H4 (cell line): ENCODE measurements around the gene WDR46. TPM values are rescaled to one million over a fixed set of nuclear protein-coding genes. Genes with fewer than 3 reads are reported as not detected.
A peak's percentile ranks its signal among the peaks of the same experiment; 100 is the strongest.

Experiments used
- DNase-seq: peaks from one replicate; pipeline ENCODE4 v3.0.0-alpha.2; 2015; ENCODE audit warnings: low spot score
- total RNA-seq: library from RNA; depleted of rRNA; stranded (reverse); fragments of >200 nt; shearing (Covaris generic); gene quantifications from 2 replicates; pipeline ENCODE4 v1.2.3, GENCODE V29; 2014

Gene WDR46
- total RNA-seq, 1 experiment from 2014 or later = 99.5 TPM

DNA sequence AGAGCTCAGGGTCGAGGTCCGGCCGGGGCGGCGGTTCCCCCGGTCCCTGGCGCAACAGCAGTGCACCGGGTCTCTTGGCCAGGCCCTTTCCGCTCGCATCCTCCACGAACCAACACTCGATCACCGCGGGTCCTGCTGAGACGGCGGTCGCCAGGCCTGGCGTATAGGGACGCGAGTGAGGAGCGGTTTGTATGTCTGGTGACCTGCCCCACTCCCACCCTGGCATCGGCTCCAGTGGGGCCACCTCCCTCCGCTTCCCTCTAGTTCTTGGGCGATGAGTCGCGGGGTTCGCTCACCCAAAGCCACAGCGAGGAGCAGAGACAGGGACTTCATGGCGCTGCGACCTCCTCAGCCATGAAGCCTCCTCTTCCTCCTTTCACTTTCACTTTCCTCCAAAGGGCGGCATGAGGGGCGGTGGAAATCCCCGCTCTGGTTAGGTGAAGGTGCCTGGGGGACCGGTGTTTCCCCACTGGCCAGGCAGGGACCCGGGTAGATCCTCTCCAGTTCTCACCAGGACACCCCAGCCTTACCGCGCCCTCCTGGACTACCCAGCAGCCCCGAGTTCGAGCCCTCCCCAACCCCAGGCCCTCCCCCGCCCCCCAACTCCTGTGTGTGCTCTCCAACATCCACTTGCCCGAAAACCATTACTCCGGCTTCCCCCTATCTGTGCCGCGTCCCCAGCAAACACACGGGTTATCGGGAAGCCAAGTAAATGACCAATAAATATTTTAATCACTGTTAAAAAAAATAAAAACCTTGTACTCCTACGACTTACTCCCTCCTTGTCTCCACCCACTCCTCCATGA is 24.9 kb upstream of the WDR46 start, which contains the start of gene TAPBP:
Gene TAPBP, minus strand, starts transcription at position 370 of the 806 bp plus-strand sequence. Its CDS starts 37 bp downstream, at position 333.
- peak; percentile 59 for DNase-seq

DNA sequence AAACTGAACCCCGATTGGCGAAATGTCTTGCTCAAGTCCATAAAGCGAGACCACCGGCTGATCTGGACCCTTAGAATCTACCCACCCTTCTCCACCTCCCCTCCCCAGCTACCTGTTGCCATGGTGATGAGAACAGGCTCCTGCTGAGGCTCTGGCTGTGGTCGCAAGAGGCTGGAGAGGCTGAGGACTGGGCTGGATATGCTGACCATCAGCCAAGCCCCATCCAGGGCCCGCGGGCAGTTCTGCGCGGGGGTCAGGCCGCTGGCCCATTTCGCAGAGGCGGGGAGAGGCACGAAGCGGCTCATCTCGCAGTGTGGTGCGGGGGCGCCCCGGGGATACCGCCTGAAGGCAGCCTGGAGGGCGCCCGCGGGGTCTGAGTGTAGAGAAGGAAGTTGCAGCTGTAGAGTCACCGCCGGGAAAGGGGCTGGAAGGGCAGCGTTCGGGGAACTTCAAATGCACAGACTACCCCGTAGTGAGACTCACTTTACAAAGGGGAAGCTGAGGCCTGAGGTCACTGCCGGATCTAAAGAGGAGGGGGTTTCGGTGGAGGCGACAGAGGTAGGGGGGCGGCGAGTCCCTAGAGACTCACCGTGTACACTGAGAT is 24.2 kb upstream of the WDR46 start:
- peak; percentile 14 for DNase-seq

DNA sequence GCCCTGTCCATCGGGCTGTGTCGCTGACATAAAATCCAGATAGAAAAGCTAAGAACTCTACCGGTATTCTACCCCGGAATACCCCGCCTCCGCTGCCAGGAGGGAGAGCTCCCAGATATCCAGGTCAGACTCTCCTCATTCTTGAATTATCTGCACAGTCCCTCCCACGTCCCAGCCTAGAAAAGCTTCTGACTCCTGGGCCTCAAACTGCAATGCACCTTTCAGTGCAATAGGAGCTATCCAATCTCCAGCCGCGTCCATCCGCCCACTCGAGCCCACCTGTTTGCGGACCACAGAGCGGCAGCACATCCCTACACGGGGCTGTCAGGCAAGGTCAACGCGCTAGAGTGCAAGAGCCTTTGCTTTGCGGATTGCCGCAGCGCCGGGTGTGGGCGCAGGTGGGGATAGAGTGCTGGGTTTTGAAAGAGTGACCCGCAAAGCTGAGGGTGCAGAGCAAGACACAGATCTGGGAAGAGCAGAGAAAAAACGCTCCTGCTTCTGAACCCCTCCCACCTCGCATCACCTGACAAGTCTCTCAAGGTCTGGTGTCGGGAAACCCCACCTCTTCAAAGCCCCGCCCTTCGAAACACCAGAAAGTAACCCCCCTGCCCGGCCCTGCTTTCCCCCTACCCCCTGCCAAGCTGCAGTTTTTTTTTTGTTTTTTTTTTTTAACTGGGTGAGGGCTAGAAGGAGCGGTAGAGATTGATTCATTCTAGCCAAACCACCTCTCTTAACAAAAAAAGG is 23.5 kb upstream of the WDR46 start:
- peak; percentile 83 for DNase-seq

DNA sequence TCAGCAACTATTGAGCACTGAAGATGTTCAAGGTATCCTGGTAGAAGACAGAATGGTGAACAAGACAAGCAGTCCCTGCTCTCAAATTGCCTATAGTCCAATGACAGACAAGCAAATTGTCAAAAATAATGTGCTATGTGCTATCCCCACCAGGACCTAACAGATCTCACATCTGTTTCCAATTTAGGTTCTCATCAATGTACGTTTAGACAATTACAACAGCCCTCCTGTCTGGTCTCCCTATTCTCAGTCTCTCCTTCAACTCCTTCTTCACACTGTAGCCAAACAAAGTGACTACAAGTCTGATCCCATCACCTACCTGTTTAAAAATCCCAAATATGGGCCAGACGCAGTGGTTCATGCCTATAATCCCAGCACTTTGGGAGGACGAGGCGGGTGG is 17.3 kb upstream of the WDR46 start:
- no peak for DNase-seq

DNA sequence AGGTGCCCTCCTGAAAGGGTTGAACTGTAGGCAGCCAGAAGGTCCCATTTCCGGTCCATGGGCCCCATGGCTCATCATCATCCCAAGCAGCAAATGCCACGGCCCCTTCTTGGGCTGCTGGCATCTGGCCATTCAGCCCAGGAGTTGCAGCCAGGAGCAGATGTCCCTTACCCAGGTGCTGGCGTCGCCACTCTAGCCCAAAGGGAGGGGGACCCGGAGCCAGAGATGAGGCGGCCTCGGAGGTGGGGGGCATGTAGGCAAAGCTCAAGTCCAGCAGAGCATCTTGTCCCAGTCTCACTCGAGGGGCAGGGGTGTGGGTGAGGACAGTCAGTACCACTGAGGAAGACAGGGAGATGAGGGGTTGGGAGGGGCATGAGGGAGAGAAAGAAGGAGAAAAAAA is 16.0 kb upstream of the WDR46 start:
- DNase-seq = no peak

DNA sequence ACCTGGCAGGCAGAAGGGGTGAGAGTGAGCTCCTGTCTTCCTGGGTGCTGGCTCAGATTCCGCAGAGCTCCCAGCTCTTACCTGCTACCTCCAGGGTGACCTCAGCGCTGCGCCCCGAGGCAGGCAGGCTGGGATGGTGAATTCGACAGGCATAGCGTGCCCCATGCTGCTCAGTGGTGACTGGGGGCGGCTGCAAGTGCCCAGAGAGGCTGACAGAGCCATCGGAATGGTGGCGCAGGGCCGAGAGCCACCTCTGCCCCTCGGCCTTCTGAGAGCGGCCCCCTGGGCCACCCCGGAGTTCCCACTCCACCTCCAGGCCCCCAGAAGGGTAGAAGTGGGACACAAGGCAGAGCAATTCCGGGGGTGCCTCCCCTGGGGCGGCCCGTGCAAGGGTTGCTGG is 15.2 kb upstream of the WDR46 start:
- no peak for DNase-seq

DNA sequence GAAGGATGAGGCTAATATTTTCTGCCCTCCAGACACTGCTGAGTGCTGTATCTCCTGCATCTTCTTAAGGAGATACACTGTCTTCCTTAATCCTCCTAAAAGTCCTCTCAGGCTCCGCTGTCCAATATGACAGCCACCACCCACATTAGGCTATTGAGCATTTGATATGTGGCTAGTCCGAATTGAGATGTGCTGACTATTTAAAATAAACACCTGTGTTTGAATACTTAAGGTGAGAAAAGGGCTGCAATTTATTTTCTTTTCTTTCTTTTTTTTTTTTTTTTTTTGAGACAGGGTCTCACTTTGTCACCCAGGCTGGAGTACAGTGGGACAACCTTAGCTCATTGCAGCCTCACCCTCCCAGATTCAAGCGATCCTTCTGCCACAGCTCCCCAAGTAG is 12.8 kb upstream of the WDR46 start:
- no peak for DNase-seq

DNA sequence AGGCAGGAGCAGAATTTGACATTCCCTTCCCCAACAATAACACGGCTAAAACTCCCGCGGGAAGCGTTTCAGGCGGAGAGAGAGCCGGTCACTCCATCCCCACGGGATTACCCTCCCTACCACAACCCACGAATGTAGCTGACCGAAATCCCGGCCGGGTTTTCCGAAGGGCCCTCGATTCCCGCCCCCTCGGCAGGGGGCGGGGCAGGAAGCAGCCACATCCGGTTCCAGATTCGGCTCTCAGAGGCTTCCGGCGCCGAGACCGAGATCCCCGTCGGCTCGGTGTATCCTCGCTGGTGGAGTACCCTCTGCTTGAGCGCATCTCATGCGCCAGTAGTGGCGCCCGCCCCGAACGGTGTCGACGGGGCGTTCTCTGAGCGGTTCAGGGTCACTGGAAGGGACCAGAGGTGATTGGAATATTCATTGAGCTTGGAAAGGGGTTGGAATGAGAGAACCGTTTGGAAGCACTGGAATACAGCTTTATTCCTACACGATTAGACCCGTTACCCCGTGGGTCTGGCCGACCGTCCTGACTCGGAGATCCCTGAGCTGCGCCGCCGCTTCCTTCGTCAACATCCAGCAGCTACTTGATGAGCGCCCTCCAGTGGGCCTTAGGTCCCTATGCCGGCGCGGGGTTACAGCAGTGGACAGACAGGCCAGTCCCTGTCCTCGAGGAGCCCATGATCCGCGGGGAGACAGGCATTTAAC is 10.4 kb upstream of the WDR46 start:
- peak; percentile 80 for DNase-seq

DNA sequence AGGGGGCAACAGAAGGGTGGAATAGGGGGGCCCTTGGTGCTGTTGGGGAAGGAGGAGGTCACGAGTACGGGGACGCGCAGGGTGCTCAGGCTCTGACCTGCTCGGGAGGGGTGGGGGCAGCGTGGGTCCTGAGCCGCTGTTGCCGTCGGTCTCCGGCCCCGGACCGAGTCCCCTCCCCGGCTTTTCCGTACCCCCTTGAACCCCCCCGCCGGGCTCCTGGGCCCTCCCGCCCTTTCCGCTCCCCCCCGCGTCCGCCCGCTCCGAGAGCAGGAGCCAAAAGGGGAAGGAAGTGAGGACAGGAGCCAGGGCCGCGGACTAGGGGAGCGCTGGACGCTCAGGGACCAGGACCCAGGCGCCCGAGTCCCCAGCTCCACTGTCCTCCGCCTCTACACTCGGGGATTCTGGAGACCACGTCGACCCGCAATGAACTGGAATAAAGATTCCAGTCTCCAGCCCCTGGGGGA is 9.8 kb upstream of the WDR46 start, which contains the start of gene RGL2:
Gene RGL2, minus strand, starts transcription at position 170 of the 464 bp plus-strand sequence. CDS start 332 bp downstream, outside the sequence.
- peak; percentile 37 for DNase-seq

DNA sequence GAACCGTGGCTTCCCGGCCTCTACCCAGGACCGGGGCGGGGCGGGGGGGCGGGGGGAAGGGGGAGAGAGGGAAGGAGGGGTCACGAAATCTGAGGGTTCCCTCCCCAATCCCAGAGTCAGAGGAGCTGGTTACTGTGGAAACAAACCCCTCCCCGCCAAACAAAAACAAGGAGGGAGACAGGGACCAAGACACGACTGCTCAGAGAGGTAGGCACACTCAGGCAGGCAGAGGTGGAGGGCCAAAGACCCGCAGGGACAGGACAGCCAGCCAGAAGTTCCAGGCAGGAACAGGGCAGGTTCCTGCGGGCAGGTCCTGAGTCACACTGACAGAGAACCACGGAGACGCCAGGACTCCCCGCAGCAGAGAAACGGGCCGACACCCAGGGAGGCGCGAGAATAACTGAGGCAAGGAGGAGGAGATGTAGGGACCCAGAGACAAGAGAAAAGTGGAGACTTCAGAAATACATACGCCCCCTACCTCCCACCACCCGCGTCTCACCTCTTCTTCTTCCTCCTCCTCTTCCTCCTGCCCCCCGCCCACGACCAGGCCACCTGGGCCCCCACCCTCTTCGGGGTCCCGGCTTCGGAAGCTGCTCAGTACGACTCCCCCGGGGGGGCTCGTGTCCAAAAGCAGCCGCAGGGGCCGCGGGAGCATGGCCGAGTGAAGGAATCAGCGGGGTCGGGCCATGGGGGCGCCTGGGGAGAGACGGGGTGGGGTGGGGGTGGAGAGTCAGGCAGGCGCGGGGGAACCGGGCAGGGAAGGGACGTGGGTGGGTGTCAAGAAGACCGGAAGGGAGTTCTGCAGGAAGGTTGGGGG is 9.1 kb upstream of the WDR46 start:
- peak; percentile 63 for DNase-seq

DNA sequence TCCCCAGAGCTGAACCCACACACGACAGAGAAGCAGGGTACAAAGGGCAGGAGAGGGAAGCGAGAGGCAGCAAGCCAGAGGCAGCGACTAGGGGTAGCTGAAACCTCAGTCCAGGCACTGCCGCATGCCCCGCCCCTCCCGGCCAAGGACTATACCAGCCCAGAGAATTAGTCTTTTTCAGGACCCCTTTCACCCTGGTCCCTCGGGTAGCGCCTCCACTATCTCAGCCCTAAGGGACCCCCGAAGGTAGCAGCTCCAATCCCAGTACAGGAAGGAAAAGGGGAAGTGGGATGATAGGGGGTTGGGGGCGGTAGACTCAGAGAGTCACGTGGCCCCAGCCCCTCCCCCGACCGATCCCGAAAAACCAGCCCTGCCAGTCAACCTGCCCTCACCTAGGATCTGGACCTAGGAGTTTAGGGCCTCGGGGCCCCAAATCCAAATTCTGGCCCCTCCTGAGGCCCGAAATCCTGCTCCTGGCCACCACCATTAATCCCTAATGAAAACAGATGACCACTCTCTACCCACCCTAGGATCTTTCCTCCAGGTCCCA is 8.4 kb upstream of the WDR46 start:
- no peak for DNase-seq

DNA sequence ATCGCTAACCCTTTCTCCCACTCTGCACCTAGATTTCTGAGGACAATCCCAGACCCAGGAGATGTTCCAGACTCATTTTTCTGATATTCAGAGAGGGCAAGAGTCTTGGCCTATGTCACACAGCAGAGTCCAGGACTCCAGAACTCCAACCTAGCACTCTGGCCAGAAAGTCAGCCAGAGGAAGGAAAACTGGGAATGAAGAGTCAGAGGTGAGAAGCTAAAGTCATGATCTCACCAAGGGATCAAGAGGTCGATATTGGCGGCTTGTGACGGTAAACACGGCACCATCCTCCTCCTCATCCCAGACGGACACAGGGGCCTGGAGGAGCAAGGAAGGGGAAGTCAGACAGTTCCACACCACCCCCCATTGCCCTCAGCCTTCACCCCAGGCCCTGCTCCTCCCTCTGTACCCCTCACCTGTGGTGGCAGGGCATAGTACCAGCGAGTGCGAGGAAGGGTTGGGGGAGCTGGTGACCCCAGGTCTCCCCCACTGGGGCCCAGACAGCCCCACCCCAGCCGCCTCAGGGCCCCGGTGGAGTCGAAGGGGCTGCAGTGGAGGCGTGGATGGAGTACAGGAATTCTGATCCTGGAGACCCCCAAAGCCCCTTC is 7.9 kb upstream of the WDR46 start:
- no peak for DNase-seq

DNA sequence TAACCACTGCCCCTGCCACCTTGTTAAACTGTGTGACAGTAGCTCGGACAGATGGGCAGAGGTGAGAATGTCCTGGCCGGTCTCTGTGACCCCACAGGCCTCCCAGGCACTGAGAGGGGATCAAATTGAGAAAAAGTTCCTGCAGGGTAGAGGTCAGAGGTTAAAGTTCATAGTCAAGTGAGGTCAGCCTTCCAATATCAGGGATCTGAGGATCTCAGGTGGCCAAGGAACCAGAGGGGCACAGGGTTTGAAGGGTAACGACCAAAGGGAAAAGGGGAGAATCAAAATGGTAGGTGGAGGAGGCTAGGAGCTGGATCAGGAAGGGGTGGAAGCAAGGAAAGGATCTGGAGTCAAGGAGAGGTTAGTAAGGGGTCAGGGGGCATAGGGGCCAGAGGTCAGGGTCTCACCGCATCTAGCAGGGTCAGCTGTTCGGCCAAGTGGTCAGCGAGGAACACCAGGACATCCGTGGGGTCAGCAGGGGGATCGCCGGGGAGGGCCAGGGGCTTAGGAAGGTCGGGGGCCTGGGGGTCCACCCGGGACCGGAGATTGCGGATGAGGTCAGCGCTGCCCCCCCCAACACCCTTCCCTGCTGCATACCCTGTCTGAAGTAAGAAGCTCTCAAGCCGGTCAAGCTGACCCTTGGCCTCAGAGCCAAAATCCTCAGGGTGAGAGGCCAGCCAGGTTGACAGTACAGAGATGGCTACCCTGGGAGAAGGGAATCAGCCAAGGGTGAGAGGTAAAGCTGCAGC is 6.8 kb upstream of the WDR46 start:
- DNase-seq = no peak

DNA sequence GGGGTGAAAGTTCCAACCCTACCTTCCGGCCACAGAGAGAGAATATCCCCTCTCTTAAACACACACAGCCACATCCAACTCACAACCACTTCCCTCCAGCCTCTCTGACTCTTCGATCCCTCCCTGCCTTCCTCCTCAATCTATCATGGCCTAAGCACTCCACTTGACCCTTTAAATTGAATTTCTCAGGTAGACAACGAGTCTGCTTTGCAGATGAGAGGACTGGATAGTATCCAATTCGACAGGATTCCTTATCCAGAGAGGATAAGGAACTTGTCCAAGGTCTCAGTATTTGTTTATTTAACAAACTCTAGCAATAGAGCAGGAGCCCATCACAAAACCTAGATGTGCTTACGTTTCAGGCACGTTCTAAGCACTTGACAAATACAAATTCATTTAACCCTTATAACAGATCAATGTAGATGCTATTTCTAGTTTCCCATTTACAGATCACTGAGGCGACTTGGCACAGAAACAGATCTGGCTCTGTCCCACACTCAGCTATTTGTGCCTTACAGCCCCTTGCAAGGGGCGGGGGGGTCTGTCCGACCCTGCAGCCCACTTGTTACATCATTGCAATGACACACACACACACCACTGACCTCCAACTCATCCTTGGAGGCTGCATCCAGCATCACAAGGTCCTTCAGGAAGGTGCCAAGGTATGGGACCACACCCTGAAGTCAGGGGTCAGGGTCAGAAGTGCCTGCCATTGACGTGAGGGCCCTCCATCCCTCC is 5.2 kb upstream of the WDR46 start:
- no peak for DNase-seq

DNA sequence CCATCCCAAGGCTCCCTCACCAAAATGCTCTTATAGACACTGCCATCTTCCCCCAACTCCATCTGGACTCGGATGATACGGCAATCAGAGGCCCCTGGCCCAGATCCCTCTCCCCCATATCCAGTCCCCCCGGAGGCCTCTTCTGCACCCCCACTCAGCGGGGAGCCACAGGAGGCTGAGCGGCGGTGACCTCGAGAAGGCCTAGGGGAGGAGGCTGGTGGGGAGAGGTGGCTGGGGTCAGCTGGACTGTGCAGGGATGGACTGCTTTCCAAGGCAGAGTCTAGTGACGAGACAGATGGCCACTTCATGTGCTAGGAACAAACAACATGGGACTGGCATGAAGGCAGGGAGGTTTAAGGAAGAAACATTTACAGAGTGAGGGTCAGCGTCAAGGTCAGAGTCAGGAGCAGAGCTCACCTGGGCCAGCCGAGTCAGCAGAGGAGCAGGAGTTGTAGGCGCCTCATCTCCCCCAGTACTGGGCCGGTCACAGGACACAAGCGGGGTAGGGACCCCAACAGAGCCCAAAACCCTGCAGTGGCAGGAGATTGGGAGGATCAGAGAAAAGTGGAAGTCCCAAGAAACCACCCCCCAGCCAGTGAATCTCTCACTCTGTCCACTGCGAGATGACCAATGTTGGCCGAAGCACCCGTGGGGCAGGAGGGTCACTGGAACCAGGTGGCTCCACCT is 4.1 kb upstream of the WDR46 start:
- no peak for DNase-seq

DNA sequence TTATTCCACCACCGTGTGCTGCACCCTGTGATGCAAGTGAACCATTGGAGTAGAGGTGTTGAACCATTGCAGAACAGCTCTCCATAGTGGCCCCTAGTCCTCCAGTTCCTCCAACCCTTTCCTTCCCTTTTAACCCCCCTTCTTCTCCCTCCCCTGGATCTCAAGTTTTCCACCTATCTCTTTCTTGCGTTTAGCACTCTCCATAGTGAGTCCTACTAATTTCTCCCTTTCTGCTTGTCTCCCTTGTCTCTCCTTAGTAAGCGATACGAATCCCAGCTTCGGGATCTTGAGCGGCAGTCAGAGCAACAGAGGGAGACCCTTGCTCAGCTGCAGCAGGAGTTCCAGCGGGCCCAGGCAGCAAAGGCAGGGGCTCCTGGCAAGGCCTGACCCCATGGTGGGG is 1.4 kb upstream of the WDR46 start:
- no peak for DNase-seq

DNA sequence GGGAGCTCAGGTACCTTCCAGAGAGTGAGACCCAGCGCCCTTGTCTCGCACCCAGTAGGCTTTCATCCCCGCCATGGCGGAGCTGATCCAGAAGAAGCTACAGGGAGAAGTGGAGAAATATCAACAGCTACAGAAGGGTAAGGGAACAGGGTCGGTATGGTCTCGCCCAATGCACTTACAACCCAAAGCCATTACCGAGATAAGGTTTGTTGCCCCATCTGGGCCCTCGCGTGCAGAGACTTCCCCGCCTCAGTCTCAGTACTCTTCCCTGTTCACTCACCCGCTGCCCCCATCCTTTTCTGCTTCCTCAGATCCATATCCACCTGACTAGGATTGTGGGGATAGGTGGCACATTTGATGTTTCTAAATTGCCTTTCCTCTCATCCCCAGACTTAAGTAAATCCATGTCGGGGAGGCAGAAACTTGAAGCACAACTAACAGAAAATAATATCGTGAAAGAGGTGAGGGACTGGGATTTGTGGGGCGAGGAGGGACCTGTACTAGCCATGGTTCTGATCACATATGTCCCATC is 811 bp upstream of the WDR46 start:
- no peak for DNase-seq
